ENCODE results near the gene BRINP1.
"Not testable (repeated sequence)": the region's sequence is repeated elsewhere in the genome, so short reads cannot be mapped to it uniquely, and the experiment has no call there.

Gene BRINP1

GRCh38 chr9:119195521-119195920 is 173.7 kb downstream of the BRINP1 start:
- no peak for DNase-seq

GRCh38 chr9:119185298-119185697 is 183.9 kb downstream of the BRINP1 start:
- no peak for DNase-seq

- DNase-seq, result no peak
Observed at GRCh38 chr9:119184265-119184936, 184.8 kb downstream of the BRINP1 start.

- DNase-seq, result no peak
Observed at GRCh38 chr9:119181561-119181960, 187.7 kb downstream of the BRINP1 start.

- no peak for DNase-seq
Observed at GRCh38 chr9:119180897-119181296, 188.3 kb downstream of the BRINP1 start.

- DNase-seq, result no peak
Observed at GRCh38 chr9:119179701-119180100, 189.5 kb downstream of the BRINP1 start.

GRCh38 chr9:119177196-119177595 is 192.0 kb downstream of the BRINP1 start:
- DNase-seq, result no peak

- no peak for DNase-seq
Observed at GRCh38 chr9:119175581-119175980, 193.7 kb downstream of the BRINP1 start.

GRCh38 chr9:119169222-119169621 is 200.0 kb downstream of the BRINP1 start:
- not testable (repeated sequence) for DNase-seq

- no peak for DNase-seq
Observed at GRCh38 chr9:119167876-119168275, 201.4 kb downstream of the BRINP1 start.

- DNase-seq, result no peak
Observed at GRCh38 chr9:119167267-119167666, 202.0 kb downstream of the BRINP1 start.

- no peak for DNase-seq
Observed at GRCh38 chr9:119166096-119166495, 203.1 kb downstream of the BRINP1 start.

GRCh38 chr9:119165131-119165530 is 204.1 kb downstream of the BRINP1 start:
- DNase-seq, result no peak

- DNase-seq, result no peak
Observed at GRCh38 chr9:119164716-119165115, 204.5 kb downstream of the BRINP1 start.

GRCh38 chr9:119160551-119160950 is 208.7 kb downstream of the BRINP1 start:
- no peak for DNase-seq

GRCh38 chr9:119159386-119159785 is 209.8 kb downstream of the BRINP1 start:
- DNase-seq, result no peak

GRCh38 chr9:119157196-119157595 is 212.0 kb downstream of the BRINP1 start:
- DNase-seq, result no peak

GRCh38 chr9:119156354-119156753 is 212.9 kb downstream of the BRINP1 start:
- DNase-seq, result no peak

GRCh38 chr9:119154527-119154926 is 214.7 kb downstream of the BRINP1 start:
- DNase-seq, result no peak

GRCh38 chr9:119153402-119153801 is 215.8 kb downstream of the BRINP1 start:
- no peak for DNase-seq

GRCh38 chr9:119148855-119149254 is 220.4 kb downstream of the BRINP1 start:
- DNase-seq, result no peak

GRCh38 chr9:119137479-119137878 is 231.8 kb downstream of the BRINP1 start:
- no peak for DNase-seq

GRCh38 chr9:119126040-119126439 is 243.2 kb downstream of the BRINP1 start:
- DNase-seq, result no peak

GRCh38 chr9:119121899-119122298 is 247.3 kb downstream of the BRINP1 start:
- DNase-seq, result no peak

- no peak for DNase-seq
Observed at GRCh38 chr9:119117409-119117808, 251.8 kb downstream of the BRINP1 start.

All from SHP77 treated with DMSO at 0.1 percent for 48 hours (cell line).